Mononuclear cell (primary cell): ENCODE results near the gene ARL6IP4. TPM values are rescaled to one million over a fixed set of nuclear protein-coding genes. Genes with fewer than 3 reads are reported as not detected.
"Not testable (repeated sequence)": the region's sequence is repeated elsewhere in the genome, so short reads cannot be mapped to it uniquely, and the experiment has no call there.

Experiments used
- H3K27me3 ChIP-seq: 2 replicates; pipeline ENCODE4 v1.6.0; 2011; ENCODE audit warnings: low read length, control low read depth; ENCODE audit not compliant: insufficient read depth
- H3K4me1 ChIP-seq: 2 replicates; pipeline ENCODE4 v1.5.1; 2011; ENCODE audit warnings: mild to moderate bottlenecking, low read length, control low read depth; ENCODE audit not compliant: insufficient read depth
- H3K4me3 ChIP-seq: 2 replicates; pipeline ENCODE4 v1.5.1; 2011; ENCODE audit warnings: mild to moderate bottlenecking, low read length, moderate library complexity
- H3K9me3 ChIP-seq: 2 replicates; pipeline ENCODE4 v1.5.1; 2011; ENCODE audit warnings: low read depth, mild to moderate bottlenecking, control low read depth, low read length
- total RNA-seq: library from RNA; depleted of rRNA; stranded (reverse); fragments of >200 nt; gene quantifications from one replicate; pipeline ENCODE4 v1.2.3, GENCODE V29; 2012

ARL6IP4 gene
- total RNA-seq, 1 donor = 123 TPM

GRCh38 chr12:122999196-122999946 lies 18.9 kb downstream of the ARL6IP4 start:
- Histone ChIP-seq H3K4me1 (no peaks in the 10 kb centered on the region), H3K9me3 (no peaks in the 10 kb centered on the region), H3K4me3 (no peak overlapping the region), H3K27me3 (no peaks in the 10 kb centered on the region)

- Histone ChIP-seq H3K27me3 (no peaks in the 10 kb centered on the region), H3K9me3 (no peaks in the 10 kb centered on the region), H3K4me1 (no peaks in the 10 kb centered on the region), H3K4me3 (no peak overlapping the region)
Observed at GRCh38 chr12:122999986-123000420, 19.5 kb downstream of the ARL6IP4 start.

GRCh38 chr12:123000578-123000977 lies 20.1 kb downstream of the ARL6IP4 start:
- H3K4me1 ChIP-seq = no peaks in the 10 kb centered on the region
- H3K27me3 ChIP-seq = no peaks in the 10 kb centered on the region
- no peaks in the 10 kb centered on the region for H3K9me3 ChIP-seq
- no peak overlapping the region for H3K4me3 ChIP-seq

- H3K4me1 ChIP-seq = no peaks in the 10 kb centered on the region
- no peak overlapping the region for H3K4me3 ChIP-seq
- H3K27me3 ChIP-seq = no peaks in the 10 kb centered on the region
- H3K9me3 ChIP-seq = no peaks in the 10 kb centered on the region
Observed at GRCh38 chr12:123001464-123001863, 21.0 kb downstream of the ARL6IP4 start.

GRCh38 chr12:123003257-123003656 lies 22.8 kb downstream of the ARL6IP4 start:
- Histone ChIP-seq H3K4me1 (no peaks in the 10 kb centered on the region), H3K4me3 (no peak overlapping the region), H3K27me3 (no peaks in the 10 kb centered on the region), H3K9me3 (no peaks in the 10 kb centered on the region)

GRCh38 chr12:123004287-123004686 lies 23.8 kb downstream of the ARL6IP4 start:
- Histone ChIP-seq H3K4me3 (no peak overlapping the region), H3K27me3 (no peaks in the 10 kb centered on the region), H3K4me1 (no peaks in the 10 kb centered on the region), H3K9me3 (no peaks in the 10 kb centered on the region)

GRCh38 chr12:123005081-123005626 lies 24.7 kb downstream of the ARL6IP4 start:
- Histone ChIP-seq H3K4me3 (no peak overlapping the region), H3K27me3 (no peaks in the 10 kb centered on the region), H3K4me1 (no peaks in the 10 kb centered on the region), H3K9me3 (no peaks in the 10 kb centered on the region)

- Histone ChIP-seq H3K4me3 (no peak overlapping the region), H3K9me3 (no peaks in the 10 kb centered on the region), H3K4me1 (no peaks in the 10 kb centered on the region), H3K27me3 (no peaks in the 10 kb centered on the region)
Observed at GRCh38 chr12:123006977-123007376, 26.5 kb downstream of the ARL6IP4 start.

GRCh38 chr12:123010110-123010509 lies 29.6 kb downstream of the ARL6IP4 start:
- Histone ChIP-seq H3K9me3 (no peaks in the 10 kb centered on the region), H3K4me3 (no peak overlapping the region), H3K4me1 (no peaks in the 10 kb centered on the region), H3K27me3 (no peaks in the 10 kb centered on the region)

- Histone ChIP-seq H3K27me3 (no peaks in the 10 kb centered on the region), H3K4me3 (no peak overlapping the region), H3K9me3 (no peaks in the 10 kb centered on the region), H3K4me1 (no peaks in the 10 kb centered on the region)
Observed at GRCh38 chr12:123010681-123011080, 30.2 kb downstream of the ARL6IP4 start.

GRCh38 chr12:123011701-123012100 lies 31.2 kb downstream of the ARL6IP4 start:
- Histone ChIP-seq H3K4me3 (no peak overlapping the region), H3K9me3 (no peaks in the 10 kb centered on the region), H3K27me3 (no peaks in the 10 kb centered on the region), H3K4me1 (no peaks in the 10 kb centered on the region)

- no peaks in the 10 kb centered on the region for H3K27me3 ChIP-seq
Observed at GRCh38 chr12:123013185-123014095, 33.0 kb downstream of the ARL6IP4 start.

GRCh38 chr12:123014473-123014872 lies 34.0 kb downstream of the ARL6IP4 start:
- H3K27me3 ChIP-seq, H3K4me1 ChIP-seq, H3K4me3 ChIP-seq, H3K9me3 ChIP-seq: not testable (repeated sequence)

More at GRCh38 chr12:123013185-123014095, 33.0 kb downstream of the ARL6IP4 start:
- no peaks in the 10 kb centered on the region for H3K9me3 ChIP-seq
- no peaks in the 10 kb centered on the region for H3K4me1 ChIP-seq
- H3K4me3 ChIP-seq = no peak overlapping the region

GRCh38 chr12:123017753-123018152 lies 37.3 kb downstream of the ARL6IP4 start:
- H3K27me3 ChIP-seq = no peaks in the 10 kb centered on the region
- H3K4me1 ChIP-seq = no peaks in the 10 kb centered on the region
- no peaks in the 10 kb centered on the region for H3K9me3 ChIP-seq
- no peak overlapping the region for H3K4me3 ChIP-seq

- Histone ChIP-seq H3K4me3 (no peak overlapping the region), H3K27me3 (no peaks in the 10 kb centered on the region), H3K4me1 (no peaks in the 10 kb centered on the region), H3K9me3 (no peaks in the 10 kb centered on the region)
Observed at GRCh38 chr12:123019841-123020138, 39.3 kb downstream of the ARL6IP4 start.
